Transverse colon (tissue), 4 donors: Measurements from ENCODE around the gene MCL1.

ENCODE experiments used
- EP300 ChIP-seq: sonication (generic); formaldehyde crosslinking; IDR thresholded peaks from one replicate; pipeline ENCODE4 v1.6.1; 2017; ENCODE audit warnings: antibody characterized with exemption, low read depth
- POLR2A ChIP-seq: fragments of 450-650 bp; IDR thresholded peaks from one replicate; pipeline ENCODE4 v1.6.1; 2016; ENCODE audit warnings: antibody characterized with exemption, mild to moderate bottlenecking, moderate library complexity
- POLR2AphosphoS5 ChIP-seq, 3 donors: sonication (generic); formaldehyde crosslinking; IDR thresholded peaks; one replicate each; pipeline ENCODE4 v1.6.1; 2016; ENCODE audit warnings: antibody characterized with exemption in 3 of 3
- TF ChIP-seq, protein P1 (sequence below), 5 experiments: fragments of 200-600 bp in 3 of 5; fragments of 450-650 bp in 2 of 5; sonication (generic) in 3 of 5; IDR thresholded peaks; 1 replicate in 2 of 5; 2 replicates in 3 of 5; pipeline ENCODE4 v1.5.1; 2016 to 2017; ENCODE audit warnings: antibody characterized with exemption in 5 of 5, inconsistent platforms in 3 of 5, mild to moderate bottlenecking in 2 of 5, moderate library complexity in 1 of 5

DNA sequence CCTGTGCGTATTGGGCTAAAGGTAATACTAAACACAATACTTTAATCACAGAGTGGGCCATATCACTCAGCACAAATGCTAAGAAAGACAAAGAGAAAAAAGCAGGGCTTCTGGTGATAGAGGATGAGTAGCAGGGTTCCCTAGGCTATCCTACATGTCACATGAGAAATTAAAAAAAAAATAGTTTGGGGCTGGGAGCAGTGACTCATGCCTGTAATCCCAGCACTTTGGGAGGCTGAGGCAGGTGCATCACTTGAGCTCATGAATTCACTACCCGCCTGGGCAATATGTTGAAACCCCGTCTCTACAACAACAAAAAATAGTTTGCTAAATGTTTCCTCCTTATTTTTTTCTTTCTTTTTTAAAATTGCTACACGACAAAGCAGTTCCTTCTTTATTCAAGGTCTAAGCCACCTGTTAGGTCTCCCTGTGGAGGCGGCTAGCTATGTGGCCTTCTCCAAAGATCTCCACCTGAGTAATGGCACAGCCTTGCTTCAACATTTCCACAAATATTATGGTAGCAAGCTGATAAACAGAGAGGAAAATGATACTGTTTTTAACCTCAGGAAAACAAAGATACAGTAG is 48.5 kb upstream of the MCL1 start:
- TF ChIP-seq EP300 (no peak), POLR2AphosphoS5 (IDR thresholded peaks at IDR 0.05) (no peak), POLR2A (no peak)
- TF ChIP-seq, protein P1, sequence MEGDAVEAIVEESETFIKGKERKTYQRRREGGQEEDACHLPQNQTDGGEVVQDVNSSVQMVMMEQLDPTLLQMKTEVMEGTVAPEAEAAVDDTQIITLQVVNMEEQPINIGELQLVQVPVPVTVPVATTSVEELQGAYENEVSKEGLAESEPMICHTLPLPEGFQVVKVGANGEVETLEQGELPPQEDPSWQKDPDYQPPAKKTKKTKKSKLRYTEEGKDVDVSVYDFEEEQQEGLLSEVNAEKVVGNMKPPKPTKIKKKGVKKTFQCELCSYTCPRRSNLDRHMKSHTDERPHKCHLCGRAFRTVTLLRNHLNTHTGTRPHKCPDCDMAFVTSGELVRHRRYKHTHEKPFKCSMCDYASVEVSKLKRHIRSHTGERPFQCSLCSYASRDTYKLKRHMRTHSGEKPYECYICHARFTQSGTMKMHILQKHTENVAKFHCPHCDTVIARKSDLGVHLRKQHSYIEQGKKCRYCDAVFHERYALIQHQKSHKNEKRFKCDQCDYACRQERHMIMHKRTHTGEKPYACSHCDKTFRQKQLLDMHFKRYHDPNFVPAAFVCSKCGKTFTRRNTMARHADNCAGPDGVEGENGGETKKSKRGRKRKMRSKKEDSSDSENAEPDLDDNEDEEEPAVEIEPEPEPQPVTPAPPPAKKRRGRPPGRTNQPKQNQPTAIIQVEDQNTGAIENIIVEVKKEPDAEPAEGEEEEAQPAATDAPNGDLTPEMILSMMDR (IDR thresholded peaks at IDR 0.05), result no peak
